Activated CD8-positive, alpha-beta memory T cell treated with anti-CD3 and anti-CD28 coated beads for 48 hours (primary cell): ENCODE measurements around the gene FUBP3.

Experiments
- DNase-seq, 3 experiments: peaks; one replicate each; pipeline ENCODE4 v3.0.0-alpha.2; 2020; ENCODE audit warnings: low read depth in 2 of 3, low spot score in 2 of 3

The FUBP3 gene

GRCh38 chr9:130606887-130607600, 27.7 kb downstream of the FUBP3 start:
- no peak for DNase-seq

GRCh38 chr9:130607640-130608420, 28.5 kb downstream of the FUBP3 start:
- DNase-seq: no peak

DNA sequence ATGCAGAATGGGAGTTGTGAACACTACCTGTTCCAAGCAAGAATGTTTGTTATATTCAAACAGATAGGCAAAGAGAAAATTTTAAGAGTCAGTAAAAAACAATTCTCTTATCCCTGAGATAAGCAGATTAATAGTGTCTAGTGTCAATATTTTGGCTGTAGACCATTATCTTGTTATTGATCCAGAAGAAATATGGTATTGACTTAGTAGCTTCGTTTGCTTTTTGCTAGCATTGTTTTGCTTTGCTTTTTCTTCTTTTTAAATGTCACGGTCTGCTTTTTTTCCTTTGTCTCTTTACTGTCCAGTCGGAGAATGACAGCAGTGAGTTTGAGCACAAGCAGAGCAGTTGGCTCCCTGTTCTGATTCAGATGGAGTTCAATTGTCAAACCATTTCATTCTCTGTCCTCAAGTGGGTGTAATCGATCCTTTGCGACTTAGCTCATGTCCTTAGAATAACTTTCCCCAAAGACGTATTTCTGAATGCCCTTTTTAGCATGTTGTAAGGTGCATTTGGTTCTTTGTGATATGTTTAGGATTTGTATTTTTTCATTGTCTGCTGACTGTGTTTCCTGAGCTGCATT, 29.3 kb downstream of the FUBP3 start:
- no peak for DNase-seq

DNA sequence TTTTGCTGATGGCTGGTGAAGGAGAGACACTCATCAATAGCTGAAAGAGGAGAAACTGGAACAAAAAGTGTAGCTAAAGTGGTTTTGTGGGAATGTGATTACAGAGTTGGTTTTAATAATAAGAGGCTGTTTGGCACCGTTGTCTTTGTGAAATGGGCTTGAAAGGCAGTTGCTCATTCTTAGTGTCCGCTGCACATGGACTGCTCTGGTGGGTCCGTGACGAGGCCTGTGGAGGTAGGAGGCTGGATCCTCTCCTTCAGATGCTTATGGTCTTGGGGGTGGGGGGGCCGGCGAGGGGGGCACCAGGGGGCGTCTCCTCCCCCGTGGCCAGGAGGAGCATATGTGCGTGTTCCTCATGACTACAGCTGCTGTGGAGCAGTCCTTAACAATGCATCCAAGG, 29.8 kb downstream of the FUBP3 start:
- DNase-seq: no peak

DNA sequence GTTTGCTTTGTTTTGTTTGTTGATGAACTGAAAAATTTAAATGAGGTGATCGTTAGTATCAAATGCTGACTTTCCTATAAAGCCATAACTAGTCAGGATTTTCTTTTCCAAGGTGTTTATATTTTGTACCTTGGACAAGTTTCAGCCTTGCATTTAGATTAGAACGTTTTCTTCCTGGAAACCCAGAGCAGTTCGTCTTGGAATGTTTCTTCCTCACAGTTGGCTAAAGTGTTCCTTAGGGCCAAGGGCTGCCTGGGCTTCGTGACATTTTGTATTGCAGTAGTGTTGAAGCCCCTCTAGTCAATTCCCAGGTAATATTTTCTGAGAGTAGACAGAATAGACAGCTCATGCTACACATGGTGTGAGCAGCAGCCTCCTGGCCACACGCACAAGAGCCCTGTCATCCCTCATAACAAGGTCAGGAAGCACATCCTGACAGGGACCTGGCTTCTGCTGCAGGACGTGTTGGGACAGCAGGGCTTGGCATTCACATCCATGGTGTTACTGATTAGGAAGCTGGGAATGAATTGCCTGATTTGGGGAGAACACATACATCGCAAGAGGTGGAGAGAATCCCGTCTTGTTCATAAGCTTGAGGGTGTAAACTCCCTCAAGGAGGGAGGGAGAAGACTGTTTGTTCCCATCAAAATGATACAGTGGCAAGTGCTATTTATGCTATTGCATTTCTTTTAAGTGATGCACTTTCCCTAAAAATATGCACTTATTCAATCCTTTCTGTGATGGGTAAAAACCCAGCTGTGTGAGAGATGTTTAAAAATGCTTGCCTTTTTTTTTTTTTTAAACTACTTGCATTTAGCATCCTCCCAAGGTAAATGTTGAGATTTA, 31.7 kb downstream of the FUBP3 start:
- no peak for DNase-seq

DNA sequence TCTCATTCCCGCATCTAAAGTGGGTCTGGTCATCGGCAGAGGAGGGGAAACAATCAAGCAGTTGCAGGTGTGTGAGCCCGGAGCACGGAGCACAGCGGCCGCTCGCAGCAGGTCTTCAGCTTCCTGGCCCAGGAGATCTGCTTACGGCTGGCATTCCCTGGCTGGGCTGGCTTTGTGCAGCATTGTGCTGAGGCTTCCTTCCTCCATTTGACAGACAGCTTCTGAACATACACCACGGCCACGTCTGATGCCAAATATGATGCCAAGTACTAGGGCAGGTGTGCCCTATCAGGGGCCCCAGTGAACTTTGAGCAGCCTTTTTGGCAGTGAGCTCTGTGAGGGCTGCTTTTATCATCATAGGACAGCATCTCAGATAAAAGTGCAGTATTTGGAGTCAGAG, 37.1 kb downstream of the FUBP3 start:
- DNase-seq: no peak

GRCh38 chr9:130623466-130623865, 44.1 kb downstream of the FUBP3 start:
- no peak for DNase-seq

DNA sequence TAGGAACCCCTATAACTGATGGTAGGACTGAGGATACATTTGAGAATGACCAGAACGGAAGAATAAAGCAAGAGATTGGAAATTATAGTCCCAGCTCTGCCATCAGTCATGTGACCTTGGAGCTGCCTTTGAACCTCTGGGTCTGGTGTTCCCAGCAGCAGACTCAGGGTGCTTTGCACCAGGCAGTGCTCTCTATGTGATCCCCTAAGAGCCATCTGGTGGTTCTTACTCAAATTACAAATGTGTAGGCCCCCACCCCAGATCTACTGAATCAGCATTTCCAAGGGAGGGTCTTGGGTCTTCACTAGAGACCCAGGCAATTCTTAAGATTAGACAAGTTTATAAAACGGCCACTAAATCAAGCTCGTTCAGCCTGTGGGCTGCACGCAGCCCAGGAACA, 44.8 kb downstream of the FUBP3 start:
- DNase-seq: no peak

DNA sequence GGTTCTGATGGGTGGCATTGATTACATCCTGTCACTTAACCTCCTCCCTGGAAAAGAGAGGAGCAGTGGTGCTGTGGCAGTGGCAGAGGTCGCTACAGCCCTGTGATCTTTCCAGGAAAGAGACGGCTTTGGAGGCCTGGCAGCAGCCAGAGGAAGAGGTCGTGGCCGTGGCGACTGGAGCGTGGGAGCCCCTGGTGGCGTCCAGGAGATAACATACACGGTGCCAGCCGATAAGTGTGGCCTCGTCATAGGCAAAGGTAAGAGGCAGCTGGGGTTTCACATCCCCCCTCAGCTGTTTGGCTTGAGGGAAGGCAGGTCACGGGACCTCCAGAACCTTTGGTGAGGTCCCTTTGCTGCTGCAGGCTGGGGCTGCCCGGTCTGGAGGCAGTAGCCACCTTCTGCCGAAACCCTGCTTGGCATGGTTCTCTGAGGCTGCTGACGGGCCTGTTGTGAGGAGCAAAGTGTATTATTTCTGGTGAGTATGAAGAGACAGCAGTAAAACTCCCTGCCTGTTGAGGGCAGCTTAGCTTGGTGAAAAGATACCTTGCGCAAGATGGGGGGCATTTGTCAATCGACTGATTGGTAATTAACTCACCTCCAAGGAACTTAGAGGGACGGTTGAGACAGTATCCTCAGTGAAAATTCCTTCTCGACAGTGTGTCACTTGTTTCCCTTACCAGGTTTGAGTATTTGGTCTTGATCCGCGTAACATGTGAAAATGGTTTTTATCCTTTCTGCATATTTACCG, 47.0 kb downstream of the FUBP3 start:
- no peak for DNase-seq

GRCh38 chr9:130627051-130627450, 47.7 kb downstream of the FUBP3 start:
- no peak for DNase-seq

GRCh38 chr9:130627896-130628792, 48.8 kb downstream of the FUBP3 start:
- DNase-seq: no peak

- DNase-seq: no peak
Measured at GRCh38 chr9:130629443-130630070, 50.2 kb downstream of the FUBP3 start.

DNA sequence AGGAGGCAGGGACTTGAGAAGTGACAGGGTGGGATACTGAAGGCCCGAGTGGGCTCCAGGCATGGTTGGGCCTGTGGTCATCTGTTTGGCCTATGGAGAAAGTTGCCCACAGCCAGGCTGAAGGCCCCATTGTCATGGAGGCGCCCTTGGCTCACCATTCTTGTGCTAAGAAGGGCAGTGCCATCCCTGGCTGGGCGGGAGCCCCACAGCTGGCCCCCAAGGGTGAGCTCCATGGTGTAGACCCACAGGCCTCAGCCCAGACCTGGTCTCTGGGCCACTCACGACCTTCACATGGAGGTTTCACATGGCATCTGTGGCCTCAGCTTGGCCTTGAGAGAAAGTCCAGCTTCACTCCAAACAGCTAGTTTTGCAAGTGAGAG, 50.7 kb downstream of the FUBP3 start:
- no peak for DNase-seq

DNA sequence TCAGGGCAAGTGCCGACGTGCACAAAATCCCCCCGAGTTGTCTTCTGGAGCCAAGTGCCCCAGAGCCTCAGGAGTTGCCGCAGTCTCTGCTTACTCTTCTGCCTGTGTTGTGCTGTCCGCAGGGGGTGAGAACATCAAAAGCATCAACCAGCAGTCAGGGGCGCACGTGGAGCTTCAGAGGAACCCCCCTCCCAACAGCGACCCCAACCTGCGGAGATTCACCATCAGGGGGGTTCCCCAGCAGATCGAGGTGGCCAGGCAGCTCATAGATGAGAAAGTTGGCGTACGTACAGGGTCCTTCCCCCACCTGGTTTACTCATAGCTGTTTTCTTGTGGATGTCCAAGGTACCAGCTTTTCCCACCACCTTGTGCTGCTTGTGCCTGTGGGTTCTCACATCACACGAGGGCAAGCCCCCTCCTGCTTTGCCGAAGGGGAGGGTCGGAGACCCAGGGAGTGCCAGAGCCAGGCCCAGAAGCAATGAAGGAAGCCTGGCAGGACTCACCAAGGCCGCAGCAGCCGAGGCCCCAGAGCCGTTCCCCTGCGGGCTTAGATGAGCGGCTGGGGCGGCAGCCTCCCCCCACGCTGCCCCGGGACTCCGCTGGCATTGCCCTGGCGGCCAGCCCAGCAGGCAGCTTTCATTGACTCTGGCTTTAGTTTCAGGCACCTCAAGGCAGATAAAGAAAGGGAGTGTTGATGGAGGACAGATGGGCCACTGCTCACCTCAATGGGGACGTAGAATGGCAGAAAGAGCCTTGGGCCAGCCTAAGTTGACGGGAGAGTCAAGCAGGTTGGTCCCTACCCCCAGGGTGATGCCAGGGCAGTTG, 51.3 kb downstream of the FUBP3 start:
- no peak for DNase-seq

- DNase-seq: no peak
Measured at GRCh38 chr9:130631331-130632080, 52.1 kb downstream of the FUBP3 start.

DNA sequence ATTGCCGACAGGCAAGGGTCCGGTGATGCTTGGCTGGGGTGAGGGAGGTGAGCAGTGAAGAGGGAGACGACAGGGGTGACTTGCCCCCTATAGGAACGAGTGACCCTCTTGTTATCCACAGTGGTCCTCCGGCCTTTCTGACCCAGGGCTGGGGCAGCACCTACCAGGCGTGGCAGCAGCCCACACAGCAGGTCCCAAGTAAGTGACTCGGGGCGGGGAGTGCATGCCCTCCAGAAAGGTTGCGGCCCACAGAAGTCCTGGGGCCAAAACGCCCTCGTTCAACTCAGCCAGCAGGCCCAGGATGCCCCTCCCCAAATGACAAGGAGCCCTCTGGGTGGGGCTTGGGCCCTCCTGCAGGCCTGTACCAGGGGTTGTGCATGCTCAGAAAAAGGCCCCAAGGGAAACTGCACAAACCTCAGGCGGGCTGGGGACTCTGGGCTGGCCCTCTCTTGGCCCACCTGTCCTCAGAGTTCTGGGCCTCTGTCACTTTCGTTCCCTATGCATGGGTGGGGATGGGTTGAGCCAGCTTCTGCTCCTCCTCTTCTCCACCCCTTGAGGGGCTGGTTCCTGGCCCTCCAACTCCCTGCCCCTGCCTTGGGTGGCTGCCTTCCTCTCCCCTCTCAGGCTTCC, 52.8 kb downstream of the FUBP3 start:
- no peak for DNase-seq

DNA sequence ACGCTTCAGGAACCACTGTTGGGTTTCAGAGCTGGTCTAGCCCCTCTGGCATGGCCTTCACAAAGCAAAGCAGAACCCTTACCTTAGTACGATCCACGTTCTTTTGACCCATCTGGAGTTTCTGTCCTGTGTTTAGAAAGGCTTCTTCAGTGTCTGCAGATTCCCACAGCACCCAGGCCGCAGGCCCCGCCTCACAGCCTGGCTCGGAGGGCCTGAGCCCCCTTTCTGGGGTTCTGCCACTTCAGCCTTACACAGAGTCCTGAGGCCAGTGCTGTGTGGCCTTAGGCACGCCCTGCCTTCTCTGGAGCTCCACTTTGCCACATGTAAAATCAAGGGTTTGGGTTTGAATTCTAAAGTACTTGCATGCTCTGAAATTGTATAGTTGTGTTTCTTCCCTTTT, 53.5 kb downstream of the FUBP3 start:
- DNase-seq: no peak
